ENCODE data around the gene LGALS13.

LGALS13 gene, protein sequence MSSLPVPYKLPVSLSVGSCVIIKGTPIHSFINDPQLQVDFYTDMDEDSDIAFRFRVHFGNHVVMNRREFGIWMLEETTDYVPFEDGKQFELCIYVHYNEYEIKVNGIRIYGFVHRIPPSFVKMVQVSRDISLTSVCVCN

DNA sequence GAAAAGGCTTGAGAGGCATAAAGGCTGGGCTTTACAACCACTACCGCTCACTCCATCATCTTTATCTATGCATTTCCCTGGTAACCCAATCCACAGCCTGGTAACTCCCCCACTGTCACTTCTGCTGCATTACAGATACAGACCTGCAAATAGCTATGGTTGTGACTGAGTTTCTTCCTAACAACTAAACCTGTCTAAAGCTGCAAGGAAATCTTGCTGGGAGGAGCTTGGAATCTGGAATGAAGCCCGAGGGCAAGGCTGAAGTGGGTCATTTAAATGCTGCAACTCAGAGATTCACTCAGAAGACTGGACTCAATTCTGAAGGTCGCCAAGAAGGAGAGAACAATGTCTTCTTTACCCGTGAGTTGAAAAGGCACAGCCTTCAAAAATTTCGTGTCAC, at the start of gene LGALS13:
Gene LGALS13 (plus strand): TSS at position 301 of the 400 bp plus-strand sequence. CDS start 45 bp downstream, at position 346.
- Histone ChIP-seq H3K27me3 (ENCODE audit: insufficient read depth, poor library complexity, severe bottlenecking) (peaks cover 24% of the 10 kb centered on the region), H3K9me3 (ENCODE audit: severe bottlenecking) (no peaks in the 10 kb centered on the region), H3K36me3 (ENCODE audit: low read depth) (no peaks in the 10 kb centered on the region), H3K4me1 (ENCODE audit: insufficient read depth, poor library complexity, severe bottlenecking) (no peaks in the 10 kb centered on the region), H3K4me3 (ENCODE audit: severe bottlenecking) (no peak within 1 kb of the TSS), H3K27ac (ENCODE audit: poor library complexity, severe bottlenecking) (no peak within 1 kb of the TSS)
- no peak for DNase-seq (ENCODE audit: low spot score)
- no peak for ATAC-seq (ENCODE audit: low read depth)
- TF ChIP-seq, protein P1, sequence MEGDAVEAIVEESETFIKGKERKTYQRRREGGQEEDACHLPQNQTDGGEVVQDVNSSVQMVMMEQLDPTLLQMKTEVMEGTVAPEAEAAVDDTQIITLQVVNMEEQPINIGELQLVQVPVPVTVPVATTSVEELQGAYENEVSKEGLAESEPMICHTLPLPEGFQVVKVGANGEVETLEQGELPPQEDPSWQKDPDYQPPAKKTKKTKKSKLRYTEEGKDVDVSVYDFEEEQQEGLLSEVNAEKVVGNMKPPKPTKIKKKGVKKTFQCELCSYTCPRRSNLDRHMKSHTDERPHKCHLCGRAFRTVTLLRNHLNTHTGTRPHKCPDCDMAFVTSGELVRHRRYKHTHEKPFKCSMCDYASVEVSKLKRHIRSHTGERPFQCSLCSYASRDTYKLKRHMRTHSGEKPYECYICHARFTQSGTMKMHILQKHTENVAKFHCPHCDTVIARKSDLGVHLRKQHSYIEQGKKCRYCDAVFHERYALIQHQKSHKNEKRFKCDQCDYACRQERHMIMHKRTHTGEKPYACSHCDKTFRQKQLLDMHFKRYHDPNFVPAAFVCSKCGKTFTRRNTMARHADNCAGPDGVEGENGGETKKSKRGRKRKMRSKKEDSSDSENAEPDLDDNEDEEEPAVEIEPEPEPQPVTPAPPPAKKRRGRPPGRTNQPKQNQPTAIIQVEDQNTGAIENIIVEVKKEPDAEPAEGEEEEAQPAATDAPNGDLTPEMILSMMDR (IDR thresholded peaks at IDR 0.05; ENCODE audit: poor library complexity, severe bottlenecking) = no peak

DNA sequence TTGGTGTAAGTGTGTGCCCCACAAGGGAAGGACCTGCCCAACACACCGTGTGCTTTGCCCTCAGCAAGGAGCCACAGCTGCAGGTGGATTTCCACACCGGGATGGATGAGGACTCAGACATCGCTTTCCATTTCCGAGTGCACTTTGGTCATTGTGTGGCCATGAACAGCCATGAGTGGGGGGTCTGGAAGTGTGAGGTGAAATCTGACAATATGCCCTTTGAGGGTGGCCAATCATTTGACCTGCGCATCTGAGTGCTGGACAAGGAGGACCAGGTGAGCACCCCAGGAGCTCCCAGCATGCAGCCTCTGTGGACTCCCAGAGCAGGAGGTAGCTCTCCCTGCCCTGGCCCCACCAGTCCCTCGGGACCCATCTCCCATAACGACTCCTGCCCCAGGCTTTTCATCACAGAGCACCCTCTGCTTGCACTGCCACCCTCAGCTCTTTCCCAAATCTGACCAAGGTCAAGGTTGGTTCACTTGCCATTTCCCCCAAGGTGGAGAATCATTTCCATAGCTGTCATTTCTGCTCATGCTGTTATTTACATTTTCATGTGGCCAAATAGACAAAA, 49.2 kb upstream of the LGALS13 start:
- TF ChIP-seq, protein P1 (IDR thresholded peaks at IDR 0.05; ENCODE audit: poor library complexity, severe bottlenecking) = no peak
- Histone ChIP-seq H3K4me1 (ENCODE audit: insufficient read depth, poor library complexity, severe bottlenecking) (no peaks in the 10 kb centered on the region), H3K4me3 (ENCODE audit: severe bottlenecking) (no peak overlapping the region), H3K27ac (ENCODE audit: poor library complexity, severe bottlenecking) (no peak overlapping the region), H3K9me3 (ENCODE audit: severe bottlenecking) (no peaks in the 10 kb centered on the region), H3K36me3 (ENCODE audit: low read depth) (no peaks in the 10 kb centered on the region), H3K27me3 (ENCODE audit: insufficient read depth, poor library complexity, severe bottlenecking) (no peaks in the 10 kb centered on the region)
- no peak for DNase-seq (ENCODE audit: low spot score)
- ATAC-seq (ENCODE audit: low read depth) = no peak

DNA sequence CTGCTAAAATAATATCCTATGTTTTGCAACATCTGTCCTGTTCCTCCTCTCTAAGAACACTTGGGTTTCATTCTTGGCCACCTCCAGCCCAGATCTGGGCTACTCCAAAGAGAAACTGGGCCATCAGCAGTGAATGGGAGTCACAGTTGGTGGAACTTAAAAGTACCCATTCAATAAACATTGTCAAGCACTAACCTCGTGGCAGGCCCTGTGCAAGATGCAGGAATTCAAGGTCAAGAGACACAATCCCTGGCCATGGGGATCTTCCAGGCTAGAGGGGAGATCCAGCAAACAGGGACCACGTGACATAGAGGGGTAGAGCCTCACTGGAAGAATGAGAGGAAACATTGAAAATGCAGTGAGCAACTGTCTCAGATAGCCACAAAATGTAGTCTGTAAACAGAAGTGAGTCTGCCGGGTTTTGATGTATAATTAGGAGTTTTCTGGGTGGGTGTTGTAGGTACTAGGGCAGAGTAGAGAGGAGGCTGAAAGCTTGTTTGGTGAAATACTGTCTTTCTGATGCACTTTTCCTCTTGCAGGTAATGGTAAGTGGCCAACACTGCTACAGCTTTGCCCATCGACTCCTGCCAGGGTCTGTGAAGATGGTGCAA, 47.5 kb upstream of the LGALS13 start:
- ATAC-seq (ENCODE audit: low read depth) (no peak), DNase-seq (ENCODE audit: low spot score) (no peak)
- TF ChIP-seq, protein P1 (IDR thresholded peaks at IDR 0.05; ENCODE audit: poor library complexity, severe bottlenecking) = no peak
- H3K4me3 ChIP-seq (ENCODE audit: severe bottlenecking) = no peak overlapping the region
- H3K36me3 ChIP-seq (ENCODE audit: low read depth) = no peaks in the 10 kb centered on the region
- no peak overlapping the region for H3K27ac ChIP-seq (ENCODE audit: poor library complexity, severe bottlenecking)
- no peaks in the 10 kb centered on the region for H3K9me3 ChIP-seq (ENCODE audit: severe bottlenecking)
- no peaks in the 10 kb centered on the region for H3K4me1 ChIP-seq (ENCODE audit: insufficient read depth, poor library complexity, severe bottlenecking)
- no peaks in the 10 kb centered on the region for H3K27me3 ChIP-seq (ENCODE audit: insufficient read depth, poor library complexity, severe bottlenecking)

DNA sequence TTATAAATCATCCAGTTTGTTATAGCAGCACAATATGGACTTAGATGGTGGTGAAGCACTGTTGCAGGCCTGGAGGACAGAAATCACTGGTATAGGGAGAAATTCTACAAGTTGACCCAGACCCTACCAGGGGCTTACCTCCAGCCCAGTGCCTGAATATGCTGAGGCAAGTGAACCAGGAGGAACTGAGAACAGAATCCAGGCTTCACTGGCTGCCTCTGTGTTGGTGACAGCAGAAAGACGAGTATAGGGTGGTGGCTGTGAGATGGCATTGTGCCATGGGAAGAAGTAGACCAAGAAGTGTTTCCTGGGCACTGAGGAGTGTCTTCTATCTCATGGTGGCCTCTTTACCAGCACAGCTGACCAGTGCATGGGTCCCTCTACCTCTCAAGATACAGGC, 46.4 kb upstream of the LGALS13 start:
- Histone ChIP-seq H3K4me1 (ENCODE audit: insufficient read depth, poor library complexity, severe bottlenecking) (no peaks in the 10 kb centered on the region), H3K27me3 (ENCODE audit: insufficient read depth, poor library complexity, severe bottlenecking) (no peaks in the 10 kb centered on the region), H3K4me3 (ENCODE audit: severe bottlenecking) (no peak overlapping the region), H3K9me3 (ENCODE audit: severe bottlenecking) (no peaks in the 10 kb centered on the region), H3K27ac (ENCODE audit: poor library complexity, severe bottlenecking) (no peak overlapping the region), H3K36me3 (ENCODE audit: low read depth) (no peaks in the 10 kb centered on the region)
- DNase-seq (ENCODE audit: low spot score) (no peak), ATAC-seq (ENCODE audit: low read depth) (no peak)
- TF ChIP-seq, protein P1 (IDR thresholded peaks at IDR 0.05; ENCODE audit: poor library complexity, severe bottlenecking) = no peak
